Measurements from ENCODE around the gene MPHOSPH8. TPM values are rescaled to one million over a fixed set of nuclear protein-coding genes. Genes with fewer than 3 reads are reported as not detected.

MPHOSPH8 gene
- 32.5 and 43.6 TPM in 2 replicates for total RNA-seq

- Mint-ChIP-seq H3K27ac (peak within 1 kb of the TSS; percentile 98), H3K36me3 (ENCODE audit: low read depth) (peaks cover 24% of the 10 kb centered on the region), H3K27me3 (no peaks in the 10 kb centered on the region), H3K9me3 (peaks cover 3% of the 10 kb centered on the region), H3K4me3 (peak within 1 kb of the TSS; percentile 100), H3K4me1 (peaks cover 38% of the 10 kb centered on the region)
- no peak for TF ChIP-seq CTCF (IDR thresholded peaks at IDR 0.05)
- intact Hi-C loops (cut with micrococcal nuclease): loop anchor here (1.0 to 10.0 kb wide), 10 partner anchors 8 to 1139 kb away; partner anchors contain the start of genes EEF1AKMT1, GJA3, PSPC1 and ZMYM5
- ATAC-seq (ENCODE audit: low read depth) (peak; percentile 97), DNase-seq (peak; percentile 82)
- ChIA-PET POLR2A (interaction anchor here (0.6 to 2.8 kb wide), 8 partner anchors 10 to 557 kb away, joined by 3 to 21 read pairs (median 4); partner anchors contain the start of gene ZMYM5), CTCF (no interaction called here)
Observed at GRCh38 chr13:19633479-19634255, at the start of gene MPHOSPH8. Gene MPHOSPH8, plus strand, starts transcription at chr13:19633659. Its CDS starts 90 bp downstream, at chr13:19633749.

GRCh38 chr13:19586904-19587634 is 46.4 kb upstream of the MPHOSPH8 start:
- peak; percentile 83 for ATAC-seq (ENCODE audit: low read depth)
- Mint-ChIP-seq H3K4me3 (peak overlapping the region; percentile 79), H3K9me3 (peaks cover 21% of the 10 kb centered on the region), H3K27me3 (peaks cover 12% of the 10 kb centered on the region), H3K27ac (peak overlapping the region; percentile 82), H3K36me3 (ENCODE audit: low read depth) (peaks cover 11% of the 10 kb centered on the region), H3K4me1 (peaks cover 20% of the 10 kb centered on the region)
- intact Hi-C loops (cut with micrococcal nuclease): loop anchor here (1.0 to 2.0 kb wide), 2 partner anchors 22 to 46 kb away; partner anchors contain the start of gene MPHOSPH8
- CTCF ChIA-PET: interaction anchor here (0.9 kb wide), 1 partner anchor 301 kb away, joined by 3 read pairs; no protein-coding TSS in a partner anchor
- POLR2A ChIA-PET: interaction anchor here (1.3 kb wide), 1 partner anchor 373 kb away, joined by 3 read pairs; no protein-coding TSS in a partner anchor
- TF ChIP-seq CTCF (IDR thresholded peaks at IDR 0.05): no peak
- DNase-seq: peak; percentile 38

GRCh38 chr13:19587635-19588300 is 45.7 kb upstream of the MPHOSPH8 start:
- peaks cover 12% of the 10 kb centered on the region for H3K27me3 Mint-ChIP-seq
- POLR2A ChIA-PET: interaction anchor here (1.3 kb wide), 1 partner anchor 372 kb away, joined by 3 read pairs; no protein-coding TSS in a partner anchor
- CTCF ChIA-PET: interaction anchor here (0.9 kb wide), 1 partner anchor 300 kb away, joined by 3 read pairs; no protein-coding TSS in a partner anchor
- peaks cover 15% of the 10 kb centered on the region for H3K9me3 Mint-ChIP-seq
- ATAC-seq (ENCODE audit: low read depth): peak; percentile 38
- DNase-seq: no peak
- H3K4me3 Mint-ChIP-seq: peak overlapping the region; percentile 79
- no peak for TF ChIP-seq CTCF (IDR thresholded peaks at IDR 0.05)
- peaks cover 20% of the 10 kb centered on the region for H3K4me1 Mint-ChIP-seq
- H3K27ac Mint-ChIP-seq: peak overlapping the region; percentile 82
- H3K36me3 Mint-ChIP-seq (ENCODE audit: low read depth): peaks cover 11% of the 10 kb centered on the region
- intact Hi-C loops (cut with micrococcal nuclease): loop anchor here (1.0 to 2.0 kb wide), 2 partner anchors 22 to 45 kb away; partner anchors contain the start of gene MPHOSPH8

GRCh38 chr13:19589312-19589711 is 44.1 kb upstream of the MPHOSPH8 start:
- CTCF ChIA-PET: no interaction called here
- intact Hi-C loops (cut with micrococcal nuclease): no loop called here

More at GRCh38 chr13:19589312-19589711, 44.1 kb upstream of the MPHOSPH8 start:
- Mint-ChIP-seq H3K4me1 (peaks cover 20% of the 10 kb centered on the region), H3K36me3 (ENCODE audit: low read depth) (peaks cover 11% of the 10 kb centered on the region), H3K4me3 (no peak overlapping the region), H3K9me3 (peaks cover 4% of the 10 kb centered on the region), H3K27me3 (peaks cover 13% of the 10 kb centered on the region), H3K27ac (no peak overlapping the region)
- DNase-seq: no peak
- no peak for TF ChIP-seq CTCF (IDR thresholded peaks at IDR 0.05)
- POLR2A ChIA-PET: no interaction called here
- ATAC-seq (ENCODE audit: low read depth): no peak
